Neuron (in vitro differentiated cells): ENCODE results near the gene GJA4.

Source experiments
- H2AFZ ChIP-seq: one replicate; pipeline ENCODE4 v1.6.1; 2013; ENCODE audit warnings: low read depth, mild to moderate bottlenecking, inconsistent platforms, low read length, moderate library complexity
- H3K27me3 ChIP-seq: one replicate; pipeline ENCODE4 v1.6.1; 2013; ENCODE audit warnings: low read length; ENCODE audit not compliant: insufficient read depth
- H3K36me3 ChIP-seq: one replicate; pipeline ENCODE4 v1.6.1; 2013; ENCODE audit warnings: low read length; ENCODE audit not compliant: insufficient read depth
- H3K4me1 ChIP-seq: one replicate; pipeline ENCODE4 v1.6.1; 2013; ENCODE audit warnings: low read length; ENCODE audit not compliant: insufficient read depth
- H3K4me3 ChIP-seq: 2 replicates; pipeline ENCODE4 v1.5.1; 2013; ENCODE audit warnings: mild to moderate bottlenecking, low read length, moderate library complexity
- H3K9me3 ChIP-seq: one replicate; pipeline ENCODE4 v1.6.1; 2013; ENCODE audit warnings: low read length

Gene GJA4

DNA sequence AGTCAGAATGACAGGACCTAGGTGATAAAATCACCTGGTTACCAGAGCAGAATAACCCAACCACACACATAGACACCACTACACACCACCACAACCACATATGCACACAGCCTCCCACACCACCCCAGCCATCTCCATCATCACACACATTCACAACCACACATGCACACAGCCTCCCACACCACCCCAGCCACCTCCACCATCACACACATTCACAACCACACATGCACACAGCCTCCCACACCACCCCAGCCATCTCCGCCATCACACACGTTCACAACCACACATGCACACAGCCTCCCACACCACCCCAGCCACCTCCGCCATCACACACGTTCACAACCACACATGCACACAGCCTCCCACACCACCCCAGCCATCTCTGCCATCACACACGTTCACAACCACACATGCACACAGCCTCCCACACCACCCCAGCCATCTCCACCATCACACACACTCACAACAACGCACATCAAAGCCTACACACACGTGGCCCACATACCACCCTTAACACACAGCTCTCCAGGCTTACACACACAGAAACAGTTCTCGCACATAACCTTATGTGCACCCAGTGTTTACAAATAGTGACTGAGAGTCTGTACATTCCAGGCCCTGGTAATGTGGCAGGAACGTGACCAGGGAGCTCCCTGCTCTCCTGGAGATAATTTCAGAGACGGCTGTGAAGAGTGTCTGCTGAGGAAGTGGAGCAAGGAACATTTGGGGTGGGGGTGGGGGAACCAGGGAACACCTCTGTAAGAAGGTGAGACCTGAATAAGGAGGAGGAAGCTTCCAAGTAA, 15.1 kb upstream of the GJA4 start:
- no peak overlapping the region for H3K4me3 ChIP-seq
- H3K36me3 ChIP-seq, result no peaks in the 10 kb centered on the region
- no peak overlapping the region for H2AFZ ChIP-seq
- no peaks in the 10 kb centered on the region for H3K4me1 ChIP-seq
- peaks cover 43% of the 10 kb centered on the region for H3K27me3 ChIP-seq
- H3K9me3 ChIP-seq, result no peaks in the 10 kb centered on the region

GRCh38 chr1:34778381-34778780, 14.4 kb upstream of the GJA4 start:
- no peak overlapping the region for H2AFZ ChIP-seq
- no peaks in the 10 kb centered on the region for H3K36me3 ChIP-seq
- no peak overlapping the region for H3K4me3 ChIP-seq
- peaks cover 50% of the 10 kb centered on the region for H3K27me3 ChIP-seq
- no peaks in the 10 kb centered on the region for H3K9me3 ChIP-seq
- H3K4me1 ChIP-seq, result no peaks in the 10 kb centered on the region

- no peak overlapping the region for H2AFZ ChIP-seq
- no peaks in the 10 kb centered on the region for H3K36me3 ChIP-seq
- H3K4me3 ChIP-seq, result no peak overlapping the region
- no peaks in the 10 kb centered on the region for H3K9me3 ChIP-seq
- H3K4me1 ChIP-seq, result no peaks in the 10 kb centered on the region
- peaks cover 52% of the 10 kb centered on the region for H3K27me3 ChIP-seq
Observed at GRCh38 chr1:34779005-34779404, 13.8 kb upstream of the GJA4 start.

GRCh38 chr1:34779526-34779925, 13.3 kb upstream of the GJA4 start:
- Histone ChIP-seq H3K27me3 (peaks cover 52% of the 10 kb centered on the region), H3K9me3 (no peaks in the 10 kb centered on the region), H3K4me3 (no peak overlapping the region)

DNA sequence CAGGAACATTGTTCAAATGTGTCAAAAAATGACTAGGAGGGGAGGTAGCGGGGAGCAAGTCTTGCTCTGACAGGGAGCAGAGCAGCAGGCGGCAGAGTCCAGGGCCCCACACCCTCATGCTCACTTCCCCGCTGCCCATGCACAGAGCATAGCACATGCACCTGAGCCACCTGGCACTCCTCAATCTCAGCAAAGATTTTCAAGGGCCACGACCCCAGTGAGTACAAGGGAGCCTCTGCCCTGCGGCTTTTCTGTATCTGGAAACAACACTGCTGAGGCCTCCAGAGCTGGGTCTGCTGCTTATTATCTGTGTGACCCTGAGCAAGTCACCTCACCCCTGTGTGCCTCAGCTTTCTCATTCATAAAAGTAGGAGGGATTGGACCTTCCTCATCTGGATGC, 12.8 kb upstream of the GJA4 start:
- Histone ChIP-seq H3K27me3 (peaks cover 52% of the 10 kb centered on the region), H3K4me3 (no peak overlapping the region), H3K4me1 (no peaks in the 10 kb centered on the region), H3K36me3 (no peaks in the 10 kb centered on the region), H2AFZ (no peak overlapping the region), H3K9me3 (no peaks in the 10 kb centered on the region)

More at GRCh38 chr1:34779526-34779925, 13.3 kb upstream of the GJA4 start:
- H3K4me1 ChIP-seq, result no peaks in the 10 kb centered on the region
- no peak overlapping the region for H2AFZ ChIP-seq
- H3K36me3 ChIP-seq, result no peaks in the 10 kb centered on the region

DNA sequence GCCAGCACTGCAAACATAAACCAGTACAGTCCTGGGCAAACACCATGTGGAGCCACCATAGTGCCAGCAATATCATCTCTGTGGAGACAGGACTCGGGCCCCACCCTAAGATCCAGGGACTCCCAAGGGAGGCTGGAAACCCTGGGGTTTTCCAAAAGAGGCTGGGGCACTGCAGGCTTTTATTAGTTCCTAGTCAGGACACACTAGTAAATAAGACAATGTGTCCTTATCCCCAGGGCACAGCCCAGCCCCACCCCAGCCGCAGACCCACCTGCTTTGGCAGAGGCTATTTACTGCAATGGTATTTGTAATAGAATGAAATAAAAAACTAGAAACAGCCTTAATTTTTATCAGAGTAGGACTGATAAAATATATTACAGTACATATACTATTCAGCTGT, 12.3 kb upstream of the GJA4 start:
- Histone ChIP-seq H3K36me3 (no peaks in the 10 kb centered on the region), H3K4me1 (no peaks in the 10 kb centered on the region), H3K4me3 (no peak overlapping the region), H3K27me3 (peaks cover 52% of the 10 kb centered on the region), H2AFZ (no peak overlapping the region), H3K9me3 (no peaks in the 10 kb centered on the region)

DNA sequence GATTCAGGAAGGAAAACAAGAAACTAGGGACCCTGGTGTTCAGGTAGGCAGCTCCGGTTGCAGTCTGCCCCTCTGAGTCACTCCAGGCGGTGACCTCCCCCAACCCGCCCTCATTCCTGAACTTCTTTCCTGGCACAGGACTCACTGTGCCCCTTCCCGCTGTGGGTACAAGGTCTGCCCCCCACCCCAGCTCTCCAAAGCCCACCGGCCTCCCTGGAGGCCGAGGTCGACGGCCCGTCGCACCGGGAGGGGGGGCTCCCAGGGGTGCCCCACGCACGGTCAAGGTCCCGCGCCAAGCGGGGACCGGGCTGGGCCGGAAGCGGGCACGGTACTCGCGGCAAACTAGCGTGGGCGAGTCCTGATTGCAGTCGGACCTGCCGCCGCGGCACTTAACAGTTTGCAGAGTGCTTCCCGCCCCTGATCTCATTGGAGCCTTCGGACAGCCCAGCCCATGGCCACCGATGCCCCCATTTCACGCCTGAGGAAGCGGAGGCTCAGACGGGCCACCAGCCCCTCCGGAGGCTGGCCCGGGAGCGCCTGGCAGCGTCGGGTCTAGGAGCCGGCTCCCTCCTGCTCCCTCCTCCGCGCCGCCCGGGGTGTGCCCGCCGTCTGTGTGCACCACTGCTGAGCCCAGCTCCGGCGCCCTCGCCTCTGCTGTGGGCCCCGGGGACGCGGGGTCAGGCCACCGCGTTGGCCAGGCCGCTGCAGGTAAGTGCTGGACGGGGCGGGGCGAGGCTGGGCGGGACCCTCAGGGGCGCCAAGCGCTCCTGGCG, 11.5 kb upstream of the GJA4 start, which contains the start of gene GJB3:
Gene GJB3, plus strand, starts transcription at position 144 of the 773 bp plus-strand sequence. CDS start 3,549 bp downstream, outside the sequence.
- no peak within 1 kb of the TSS for H2AFZ ChIP-seq
- H3K27me3 ChIP-seq, result peaks cover 52% of the 10 kb centered on the region
- no peaks in the 10 kb centered on the region for H3K9me3 ChIP-seq
- H3K4me1 ChIP-seq, result no peaks in the 10 kb centered on the region
- H3K36me3 ChIP-seq, result no peaks in the 10 kb centered on the region
- no peak within 1 kb of the TSS for H3K4me3 ChIP-seq

DNA sequence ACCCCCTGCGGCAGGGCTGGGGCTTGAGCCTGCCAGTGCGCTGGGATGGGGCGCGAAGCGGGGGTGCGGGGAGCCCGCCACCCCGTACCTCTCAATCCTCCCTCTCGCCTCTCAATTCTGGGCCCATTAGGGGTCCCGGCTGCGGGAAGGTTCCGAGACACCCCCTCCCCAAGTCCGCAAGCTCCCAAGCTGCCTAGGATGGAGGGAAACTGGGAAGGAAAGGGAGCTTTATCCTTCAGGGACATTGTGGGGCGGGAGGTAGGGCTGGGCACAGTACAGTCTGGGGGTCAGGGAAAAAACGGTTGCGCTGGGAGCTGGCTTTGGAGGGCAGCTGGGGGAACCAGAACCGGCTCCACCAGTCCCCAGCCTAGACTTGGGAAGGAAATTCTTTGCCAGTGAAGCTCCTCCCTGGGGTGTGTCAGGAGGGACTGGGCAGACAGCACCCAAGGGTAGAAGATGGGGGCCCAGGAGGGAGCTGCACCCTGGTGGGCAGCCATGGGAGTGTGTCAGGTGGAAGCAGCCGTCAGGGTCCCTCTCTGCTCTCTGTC, 10.9 kb upstream of the GJA4 start:
- Histone ChIP-seq H3K9me3 (no peaks in the 10 kb centered on the region), H3K4me3 (no peak overlapping the region), H3K36me3 (no peaks in the 10 kb centered on the region), H2AFZ (no peak overlapping the region), H3K27me3 (peaks cover 52% of the 10 kb centered on the region), H3K4me1 (no peaks in the 10 kb centered on the region)

DNA sequence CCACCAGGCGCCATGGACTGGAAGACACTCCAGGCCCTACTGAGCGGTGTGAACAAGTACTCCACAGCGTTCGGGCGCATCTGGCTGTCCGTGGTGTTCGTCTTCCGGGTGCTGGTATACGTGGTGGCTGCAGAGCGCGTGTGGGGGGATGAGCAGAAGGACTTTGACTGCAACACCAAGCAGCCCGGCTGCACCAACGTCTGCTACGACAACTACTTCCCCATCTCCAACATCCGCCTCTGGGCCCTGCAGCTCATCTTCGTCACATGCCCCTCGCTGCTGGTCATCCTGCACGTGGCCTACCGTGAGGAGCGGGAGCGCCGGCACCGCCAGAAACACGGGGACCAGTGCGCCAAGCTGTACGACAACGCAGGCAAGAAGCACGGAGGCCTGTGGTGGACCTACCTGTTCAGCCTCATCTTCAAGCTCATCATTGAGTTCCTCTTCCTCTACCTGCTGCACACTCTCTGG, 8.0 kb upstream of the GJA4 start:
- no peaks in the 10 kb centered on the region for H3K9me3 ChIP-seq
- H3K27me3 ChIP-seq, result peaks cover 38% of the 10 kb centered on the region
- H2AFZ ChIP-seq, result no peak overlapping the region
- no peaks in the 10 kb centered on the region for H3K36me3 ChIP-seq
- no peaks in the 10 kb centered on the region for H3K4me1 ChIP-seq
- H3K4me3 ChIP-seq, result no peak overlapping the region

DNA sequence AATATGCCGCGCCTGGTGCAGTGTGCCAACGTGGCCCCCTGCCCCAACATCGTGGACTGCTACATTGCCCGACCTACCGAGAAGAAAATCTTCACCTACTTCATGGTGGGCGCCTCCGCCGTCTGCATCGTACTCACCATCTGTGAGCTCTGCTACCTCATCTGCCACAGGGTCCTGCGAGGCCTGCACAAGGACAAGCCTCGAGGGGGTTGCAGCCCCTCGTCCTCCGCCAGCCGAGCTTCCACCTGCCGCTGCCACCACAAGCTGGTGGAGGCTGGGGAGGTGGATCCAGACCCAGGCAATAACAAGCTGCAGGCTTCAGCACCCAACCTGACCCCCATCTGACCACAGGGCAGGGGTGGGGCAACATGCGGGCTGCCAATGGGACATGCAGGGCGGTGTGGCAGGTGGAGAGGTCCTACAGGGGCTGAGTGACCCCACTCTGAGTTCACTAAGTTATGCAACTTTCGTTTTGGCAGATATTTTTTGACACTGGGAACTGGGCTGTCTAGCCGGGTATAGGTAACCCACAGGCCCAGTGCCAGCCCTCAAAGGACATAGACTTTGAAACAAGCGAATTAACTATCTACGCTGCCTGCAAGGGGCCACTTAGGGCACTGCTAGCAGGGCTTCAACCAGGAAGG, 7.4 kb upstream of the GJA4 start:
- H3K9me3 ChIP-seq, result no peaks in the 10 kb centered on the region
- no peaks in the 10 kb centered on the region for H3K36me3 ChIP-seq
- H3K4me3 ChIP-seq, result no peak overlapping the region
- H3K27me3 ChIP-seq, result peaks cover 33% of the 10 kb centered on the region
- H3K4me1 ChIP-seq, result no peaks in the 10 kb centered on the region
- H2AFZ ChIP-seq, result no peak overlapping the region

- no peak overlapping the region for H3K4me3 ChIP-seq
- H3K27me3 ChIP-seq, result peaks cover 27% of the 10 kb centered on the region
- no peaks in the 10 kb centered on the region for H3K4me1 ChIP-seq
- no peaks in the 10 kb centered on the region for H3K36me3 ChIP-seq
- no peak overlapping the region for H2AFZ ChIP-seq
- H3K9me3 ChIP-seq, result no peaks in the 10 kb centered on the region
Observed at GRCh38 chr1:34785875-34786470, 6.8 kb upstream of the GJA4 start.

GRCh38 chr1:34786521-34787325, 6.1 kb upstream of the GJA4 start:
- Histone ChIP-seq H3K4me3 (no peak overlapping the region), H2AFZ (no peak overlapping the region), H3K36me3 (no peaks in the 10 kb centered on the region), H3K4me1 (no peaks in the 10 kb centered on the region), H3K27me3 (peaks cover 19% of the 10 kb centered on the region), H3K9me3 (no peaks in the 10 kb centered on the region)
